Measurements from ENCODE around the gene DNAH14. TPM values are rescaled to one million over a fixed set of nuclear protein-coding genes. Genes with fewer than 3 reads are reported as not detected.
"Not testable (repeated sequence)": the region's sequence is repeated elsewhere in the genome, so short reads cannot be mapped to it uniquely, and the experiment has no call there.

Gene DNAH14
- total RNA-seq, 1 experiment from 2014 or later = 33.2 TPM

DNA sequence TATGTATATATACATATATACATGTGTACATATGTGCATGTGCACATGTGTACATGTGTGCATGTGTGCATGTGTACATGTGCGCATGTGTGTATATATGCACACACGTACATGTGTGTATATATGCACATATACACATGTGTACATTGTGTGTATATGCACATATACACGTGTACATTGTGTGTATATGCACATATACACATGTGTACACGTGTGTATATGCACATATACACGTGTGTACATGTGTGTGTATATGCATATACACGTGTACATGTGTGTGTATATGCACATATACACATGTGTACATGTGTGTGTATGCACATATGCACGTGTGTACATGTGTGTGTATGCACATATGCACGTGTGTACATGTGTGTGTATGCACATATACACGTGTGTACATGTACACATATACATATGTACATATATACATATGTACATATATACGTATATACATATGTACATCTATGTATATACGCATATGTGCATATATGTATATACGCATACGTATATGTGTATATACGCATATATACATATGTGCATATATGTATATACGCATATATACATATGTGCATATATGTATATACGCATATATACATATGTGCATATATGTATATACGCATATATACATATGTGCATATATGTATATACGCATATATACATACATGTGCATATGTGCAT, 405.8 kb downstream of the DNAH14 start:
- DNase-seq (ENCODE audit: low read depth, low spot score); POLR2A ChIA-PET; H3K9me2 ChIP-seq (ENCODE audit: insufficient read depth); H3K9ac ChIP-seq (ENCODE audit: low read length); H3K36me3 ChIP-seq (ENCODE audit: control insufficient read depth in 1 of 2, insufficient read depth in 2 of 2, low read length in 2 of 2); H4K20me1 ChIP-seq (ENCODE audit: insufficient read depth); H3K27ac ChIP-seq (ENCODE audit: low read depth, low read length); H2AFZ ChIP-seq (ENCODE audit: low read depth, low read length, poor library complexity, severe bottlenecking); H3K9me3 ChIP-seq (ENCODE audit: control insufficient read depth in 1 of 2, insufficient read depth in 1 of 2, low read depth in 1 of 2, low read length in 2 of 2); intact Hi-C loops (cut with micrococcal nuclease); CTCF ChIA-PET; H3K4me2 ChIP-seq (ENCODE audit: low read length); ATAC-seq; H3K27me3 ChIP-seq (ENCODE audit: insufficient read depth, low read length); H3K79me2 ChIP-seq (ENCODE audit: insufficient read depth, low read length); RAD21 ChIA-PET (ENCODE audit: low non-redundant PET in 1 of 2, low total read pairs in 2 of 2, uncharacterized antibody in 2 of 2, unreplicated experiment in 2 of 2); H3K4me3 ChIP-seq (replicated peaks in 1 of 2; ENCODE audit: low read depth in 1 of 2, low read length in 2 of 2); BruUV-seq (replicated peaks); H3K4me1 ChIP-seq (ENCODE audit: control insufficient read depth in 1 of 2, insufficient read depth in 2 of 2, low read length in 2 of 2): not testable (repeated sequence)

- H3K27me3 ChIP-seq (ENCODE audit: insufficient read depth, low read length) = no peaks in the 10 kb centered on the region
- H3K4me1 ChIP-seq (ENCODE audit: control insufficient read depth in 1 of 2, insufficient read depth in 2 of 2, low read length in 2 of 2) = no peaks in the 10 kb centered on the region
- POLR2A ChIA-PET = no interaction called here
- DNase-seq (ENCODE audit: low read depth, low spot score) = no peak
- no peak overlapping the region for H3K4me2 ChIP-seq (ENCODE audit: low read length)
- H4K20me1 ChIP-seq (ENCODE audit: insufficient read depth) = no peaks in the 10 kb centered on the region
- H3K9me3 ChIP-seq (ENCODE audit: control insufficient read depth in 1 of 2, insufficient read depth in 1 of 2, low read depth in 1 of 2, low read length in 2 of 2) = no peaks in the 10 kb centered on the region
- H3K4me3 ChIP-seq (replicated peaks in 1 of 2; ENCODE audit: low read depth in 1 of 2, low read length in 2 of 2) = no peak overlapping the region
- no peaks in the 10 kb centered on the region for H3K9me2 ChIP-seq (ENCODE audit: insufficient read depth)
- H3K79me2 ChIP-seq (ENCODE audit: insufficient read depth, low read length) = no peaks in the 10 kb centered on the region
- no peak overlapping the region for H3K27ac ChIP-seq (ENCODE audit: low read depth, low read length)
- BruUV-seq (replicated peaks) = no TSS peak
- RAD21 ChIA-PET (ENCODE audit: low non-redundant PET in 1 of 2, low total read pairs in 2 of 2, uncharacterized antibody in 2 of 2, unreplicated experiment in 2 of 2) = no interaction called here
- H2AFZ ChIP-seq (ENCODE audit: low read depth, low read length, poor library complexity, severe bottlenecking) = no peak overlapping the region
- TF ChIP-seq, protein P1, sequence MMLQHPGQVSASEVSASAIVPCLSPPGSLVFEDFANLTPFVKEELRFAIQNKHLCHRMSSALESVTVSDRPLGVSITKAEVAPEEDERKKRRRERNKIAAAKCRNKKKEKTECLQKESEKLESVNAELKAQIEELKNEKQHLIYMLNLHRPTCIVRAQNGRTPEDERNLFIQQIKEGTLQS (IDR thresholded peaks at IDR 0.05) = no peak
- TF ChIP-seq ZFX (IDR thresholded peaks at IDR 0.05) (no peak), SIN3A (IDR thresholded peaks at IDR 0.05; ENCODE audit: low read depth) (no peak), ELF1 (IDR thresholded peaks at IDR 0.05; ENCODE audit: borderline replicate concordance, low read depth) (no peak), YY1 (IDR thresholded peaks at IDR 0.05; ENCODE audit: extremely low read depth, insufficient replicate concordance, low read depth, low read length) (no peak), POLR2A (IDR thresholded peaks at IDR 0.05; ENCODE audit: borderline replicate concordance, extremely low read depth, insufficient read depth, insufficient read length) (no peak), EZH2phosphoT487 (IDR thresholded peaks at IDR 0.05; ENCODE audit: borderline replicate concordance) (no peak), ZBTB33 (IDR thresholded peaks at IDR 0.05; ENCODE audit: extremely low read depth, insufficient replicate concordance, low read length) (no peak), EZH2 (IDR thresholded peaks at IDR 0.05) (no peak), REST (IDR thresholded peaks at IDR 0.05; ENCODE audit: low read depth) (no peak), ZNF274 (IDR thresholded peaks at IDR 0.05; ENCODE audit: low read depth, low read length) (no peak)
- TF ChIP-seq, protein P2, sequence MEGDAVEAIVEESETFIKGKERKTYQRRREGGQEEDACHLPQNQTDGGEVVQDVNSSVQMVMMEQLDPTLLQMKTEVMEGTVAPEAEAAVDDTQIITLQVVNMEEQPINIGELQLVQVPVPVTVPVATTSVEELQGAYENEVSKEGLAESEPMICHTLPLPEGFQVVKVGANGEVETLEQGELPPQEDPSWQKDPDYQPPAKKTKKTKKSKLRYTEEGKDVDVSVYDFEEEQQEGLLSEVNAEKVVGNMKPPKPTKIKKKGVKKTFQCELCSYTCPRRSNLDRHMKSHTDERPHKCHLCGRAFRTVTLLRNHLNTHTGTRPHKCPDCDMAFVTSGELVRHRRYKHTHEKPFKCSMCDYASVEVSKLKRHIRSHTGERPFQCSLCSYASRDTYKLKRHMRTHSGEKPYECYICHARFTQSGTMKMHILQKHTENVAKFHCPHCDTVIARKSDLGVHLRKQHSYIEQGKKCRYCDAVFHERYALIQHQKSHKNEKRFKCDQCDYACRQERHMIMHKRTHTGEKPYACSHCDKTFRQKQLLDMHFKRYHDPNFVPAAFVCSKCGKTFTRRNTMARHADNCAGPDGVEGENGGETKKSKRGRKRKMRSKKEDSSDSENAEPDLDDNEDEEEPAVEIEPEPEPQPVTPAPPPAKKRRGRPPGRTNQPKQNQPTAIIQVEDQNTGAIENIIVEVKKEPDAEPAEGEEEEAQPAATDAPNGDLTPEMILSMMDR (IDR thresholded peaks at IDR 0.05 in 2 of 3, conservative IDR thresholded peaks at IDR 0.05 in 1 of 3; ENCODE audit: borderline replicate concordance in 1 of 3, insufficient read depth in 1 of 3, low read depth in 2 of 3, low read length in 2 of 3) = no peak
- no peak overlapping the region for H3K9ac ChIP-seq (ENCODE audit: low read length)
- CTCF ChIA-PET = no interaction called here
- no peak for ATAC-seq
- intact Hi-C loops (cut with micrococcal nuclease) = no loop called here
- no peaks in the 10 kb centered on the region for H3K36me3 ChIP-seq (ENCODE audit: control insufficient read depth in 1 of 2, insufficient read depth in 2 of 2, low read length in 2 of 2)
These were observed 409.1 kb downstream of the DNAH14 start for GRCh38 chr1:225338545-225338944.
